H1 (cell line): ENCODE data around the gene MAGI3. TPM values are rescaled to one million over a fixed set of nuclear protein-coding genes. Genes with fewer than 3 reads are reported as not detected.

ENCODE experiments used
- ASH2L ChIP-seq: fragments of 200-600, 300-600 bp; sonication (generic); IDR thresholded peaks from one replicate; pipeline ENCODE4 v1.7.1; 2017; ENCODE audit warnings: low read length
- CBX5 ChIP-seq: fragments of 300-800, 300-1000 bp; sonication (generic); IDR thresholded peaks from 2 replicates; pipeline ENCODE4 v1.7.1; 2016; ENCODE audit warnings: antibody characterized with exemption, low read length, low read depth
- CTBP2 ChIP-seq: IDR thresholded peaks from 2 replicates; pipeline ENCODE4 v1.7.0; 2011; ENCODE audit warnings: borderline replicate concordance, mild to moderate bottlenecking, moderate library complexity, mixed read lengths, low read length; ENCODE audit not compliant: insufficient read depth, insufficient read length
- EP300 ChIP-seq, 2 experiments: IDR thresholded peaks; 1 replicate in 1 of 2; 2 replicates in 1 of 2; pipeline ENCODE4 v1.6.1; 2011 to 2012; ENCODE audit warnings: low read depth in 2 of 2, low read length in 2 of 2, mild to moderate bottlenecking in 2 of 2, borderline replicate concordance in 1 of 2, inconsistent platforms in 1 of 2, moderate library complexity in 1 of 2
- FOSL1 ChIP-seq: IDR thresholded peaks from 2 replicates; pipeline ENCODE4 v1.6.1; 2011; ENCODE audit warnings: mild to moderate bottlenecking, low read depth, low read length, moderate library complexity; ENCODE audit not compliant: insufficient read depth
- KDM1A ChIP-seq: fragments of 200-600, 300-600 bp; sonication (generic); IDR thresholded peaks from 2 replicates; pipeline ENCODE4 v1.7.1; 2016; ENCODE audit warnings: mild to moderate bottlenecking, low read length, borderline replicate concordance
- KDM4A ChIP-seq: IDR thresholded peaks from one replicate; pipeline ENCODE4 v1.7.1; 2012; ENCODE audit warnings: low read depth, mild to moderate bottlenecking, moderate library complexity, low read length, inconsistent platforms; ENCODE audit not compliant: severe bottlenecking
- NRF1 ChIP-seq: IDR thresholded peaks from 2 replicates; pipeline ENCODE4 v1.6.1; 2011; ENCODE audit warnings: mild to moderate bottlenecking, low read depth, low read length, improper control_type of control experiment
- POLR2AphosphoS5 ChIP-seq: IDR thresholded peaks from 2 replicates; pipeline ENCODE4 v1.6.1; 2011; ENCODE audit warnings: low read depth, low read length
- SIN3A ChIP-seq, 2 experiments: IDR thresholded peaks in 1 of 2; conservative IDR thresholded peaks in 1 of 2; 2 replicates each; pipeline ENCODE4 v1.6.1; 2011 to 2012; ENCODE audit warnings: low read length in 2 of 2, improper control_type of control experiment in 1 of 2, low read depth in 1 of 2, mild to moderate bottlenecking in 1 of 2
- polyA plus RNA-seq, 7 experiments: library from polyadenylated mRNA; depleted of rRNA in 3 of 7; stranded (reverse) in 5 of 7; unstranded in 2 of 7; fragments of >200 nt in 5 of 7; fragments of 200-250 nt in 2 of 7; gene quantifications; 1 replicate in 5 of 7; 2 replicates in 1 of 7; 4 replicates in 1 of 7; pipeline versions ENCODE4 v1.2.1 to v1.2.3, GENCODE V29; 2011 to 2013; ENCODE audit warnings: missing spikeins in 2 of 7, mixed read lengths in 2 of 7
- total RNA-seq: library from RNA; stranded (reverse); fragmentation: NEBNext Ultra II Directional; extraction: Animal tissue kit (Norgen Biotek cat#: 25700); gene quantifications from 2 replicates; pipeline ENCODE4 v1.2.1, GENCODE V29; 2021
- TF ChIP-seq, protein P1 (sequence below): IDR thresholded peaks from 2 replicates; pipeline ENCODE4 v1.6.1; 2012; ENCODE audit warnings: low read length, inconsistent platforms

Gene MAGI3
- total and polyA plus RNA-seq, 2 of the 8 experiments (the other 6 are each of a cell fraction or from before 2014, with no cell fraction given), result 2.3 to 7.8 TPM

- peak; percentile 69 to 87; a peak in 3 of 4 replicates for TF ChIP-seq SIN3A (conservative IDR thresholded peaks at IDR 0.05 in 1 of 2, IDR thresholded peaks at IDR 0.05 in 1 of 2; ENCODE audit: low read depth in 1 of 2, low read length in 2 of 2)
- peak; percentile 42 for TF ChIP-seq KDM4A
- no peak for TF ChIP-seq NRF1
- no peak for TF ChIP-seq CBX5
- peak; percentile 70 for TF ChIP-seq CTBP2
- TF ChIP-seq, protein P1, sequence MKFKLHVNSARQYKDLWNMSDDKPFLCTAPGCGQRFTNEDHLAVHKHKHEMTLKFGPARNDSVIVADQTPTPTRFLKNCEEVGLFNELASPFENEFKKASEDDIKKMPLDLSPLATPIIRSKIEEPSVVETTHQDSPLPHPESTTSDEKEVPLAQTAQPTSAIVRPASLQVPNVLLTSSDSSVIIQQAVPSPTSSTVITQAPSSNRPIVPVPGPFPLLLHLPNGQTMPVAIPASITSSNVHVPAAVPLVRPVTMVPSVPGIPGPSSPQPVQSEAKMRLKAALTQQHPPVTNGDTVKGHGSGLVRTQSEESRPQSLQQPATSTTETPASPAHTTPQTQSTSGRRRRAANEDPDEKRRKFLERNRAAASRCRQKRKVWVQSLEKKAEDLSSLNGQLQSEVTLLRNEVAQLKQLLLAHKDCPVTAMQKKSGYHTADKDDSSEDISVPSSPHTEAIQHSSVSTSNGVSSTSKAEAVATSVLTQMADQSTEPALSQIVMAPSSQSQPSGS, result no peak
- no peak for TF ChIP-seq POLR2AphosphoS5
- peak; percentile 56 for TF ChIP-seq ASH2L
- no peak for TF ChIP-seq FOSL1
- peak; percentile 76; the same call in 1 of the 2 replicates for TF ChIP-seq KDM1A
- TF ChIP-seq EP300 (IDR thresholded peaks at IDR 0.05; ENCODE audit: borderline replicate concordance in 1 of 2, low read depth in 2 of 2, low read length in 2 of 2), result no peak
- TF ChIP-seq, all 59 proteins: peak for 7
Measured at GRCh38 chr1:113390871-113391648, 745 bp downstream of the MAGI3 start (continued).
